Trophoblast cell (in vitro differentiated cells and primary cell): ENCODE measurements around the gene VTI1A.
A peak's percentile ranks its signal among the peaks of the same experiment; 100 is the strongest.

ENCODE experiments used
- DNase-seq, 2 donors: peaks; one replicate each; pipeline ENCODE4 v3.0.0-alpha.2; 2016
- H2AFZ ChIP-seq: 2 replicates; pipeline ENCODE4 v1.6.1; 2013; ENCODE audit warnings: low read length, moderate library complexity, mild to moderate bottlenecking; ENCODE audit not compliant: insufficient read depth, poor library complexity
- H2AK5ac ChIP-seq: 2 replicates; pipeline ENCODE4 v1.6.1; 2013; ENCODE audit warnings: mild to moderate bottlenecking, low read length
- H2BK120ac ChIP-seq: 2 replicates; pipeline ENCODE4 v1.6.1; 2013; ENCODE audit warnings: low read length, mild to moderate bottlenecking, moderate library complexity; ENCODE audit not compliant: insufficient read depth, poor library complexity
- H2BK12ac ChIP-seq: 2 replicates; pipeline ENCODE4 v1.6.1; 2013; ENCODE audit warnings: mild to moderate bottlenecking, low read length, moderate library complexity
- H2BK5ac ChIP-seq: 2 replicates; pipeline ENCODE4 v1.6.1; 2013; ENCODE audit warnings: low read length, low read depth, moderate library complexity, mild to moderate bottlenecking; ENCODE audit not compliant: poor library complexity
- H3K14ac ChIP-seq: 2 replicates; pipeline ENCODE4 v1.6.1; 2013; ENCODE audit warnings: mild to moderate bottlenecking, low read length
- H3K18ac ChIP-seq: 2 replicates; pipeline ENCODE4 v1.6.1; 2013; ENCODE audit warnings: mild to moderate bottlenecking, low read length
- H3K23ac ChIP-seq: 2 replicates; pipeline ENCODE4 v1.6.1; 2013; ENCODE audit warnings: low read length
- H3K27ac ChIP-seq: 2 replicates; pipeline ENCODE4 v1.5.1; 2013; ENCODE audit warnings: low read depth, mild to moderate bottlenecking, inconsistent platforms, low read length, moderate library complexity
- H3K27me3 ChIP-seq: 2 replicates; pipeline ENCODE4 v1.6.1; 2013; ENCODE audit warnings: inconsistent platforms, mild to moderate bottlenecking, low read length, moderate library complexity; ENCODE audit not compliant: insufficient read depth
- H3K36me3 ChIP-seq, 2 experiments: 1 replicate in 1 of 2; 2 replicates in 1 of 2; pipeline ENCODE4 v1.6.1; 2013; ENCODE audit warnings: low read length in 2 of 2, mild to moderate bottlenecking in 2 of 2, moderate library complexity in 1 of 2; ENCODE audit not compliant: insufficient read depth in 2 of 2, control insufficient read depth in 1 of 2
- H3K4ac ChIP-seq: 2 replicates; pipeline ENCODE4 v1.6.1; 2013; ENCODE audit warnings: low read depth, mild to moderate bottlenecking, low read length, moderate library complexity
- H3K4me1 ChIP-seq, 2 experiments: 1 replicate in 1 of 2; 2 replicates in 1 of 2; pipeline ENCODE4 v1.6.1; 2013; ENCODE audit warnings: low read length in 2 of 2, mild to moderate bottlenecking in 2 of 2, moderate library complexity in 1 of 2; ENCODE audit not compliant: insufficient read depth in 2 of 2, control insufficient read depth in 1 of 2
- H3K4me2 ChIP-seq: 2 replicates; pipeline ENCODE4 v1.6.1; 2013; ENCODE audit warnings: inconsistent platforms, mild to moderate bottlenecking, low read length, moderate library complexity
- H3K4me3 ChIP-seq: 2 replicates; pipeline ENCODE4 v1.5.1; 2013; ENCODE audit warnings: mild to moderate bottlenecking, low read depth, low read length, inconsistent platforms
- H3K79me1 ChIP-seq: one replicate; pipeline ENCODE4 v1.6.1; 2013; ENCODE audit warnings: low read length
- H3K79me2 ChIP-seq: 2 replicates; pipeline ENCODE4 v1.6.1; 2013; ENCODE audit warnings: low read length, mild to moderate bottlenecking; ENCODE audit not compliant: control insufficient read depth, insufficient read depth, poor library complexity
- H3K9ac ChIP-seq: 2 replicates; pipeline ENCODE4 v1.6.1; 2013; ENCODE audit warnings: mild to moderate bottlenecking, low read length
- H3K9me3 ChIP-seq: 2 replicates; pipeline ENCODE4 v1.6.1; 2013; ENCODE audit warnings: low read depth, mild to moderate bottlenecking, control low read depth, inconsistent platforms, low read length; ENCODE audit not compliant: insufficient read depth
- H4K12ac ChIP-seq: 2 replicates; pipeline ENCODE4 v1.6.1; 2013; ENCODE audit warnings: low read depth, mild to moderate bottlenecking, low read length, moderate library complexity
- H4K8ac ChIP-seq: 2 replicates; pipeline ENCODE4 v1.6.1; 2013; ENCODE audit warnings: low read depth, mild to moderate bottlenecking, low read length, moderate library complexity
- H4K91ac ChIP-seq: one replicate; pipeline ENCODE4 v1.6.1; 2013; ENCODE audit warnings: low read depth, mild to moderate bottlenecking, low read length, moderate library complexity
- WGBS: extraction: QIAGEN DNeasy Blood & Tissue Kit; methylation state at CpG from one replicate; pipeline ENCODE4 v1.1.7; 2013; ENCODE audit warnings: missing lambda C conversion rate; ENCODE audit not compliant: insufficient read length, insufficient coverage; ENCODE audit errors: extremely low coverage; 5-methylcytosine and 5-hydroxymethylcytosine counted together

The VTI1A gene

DNA sequence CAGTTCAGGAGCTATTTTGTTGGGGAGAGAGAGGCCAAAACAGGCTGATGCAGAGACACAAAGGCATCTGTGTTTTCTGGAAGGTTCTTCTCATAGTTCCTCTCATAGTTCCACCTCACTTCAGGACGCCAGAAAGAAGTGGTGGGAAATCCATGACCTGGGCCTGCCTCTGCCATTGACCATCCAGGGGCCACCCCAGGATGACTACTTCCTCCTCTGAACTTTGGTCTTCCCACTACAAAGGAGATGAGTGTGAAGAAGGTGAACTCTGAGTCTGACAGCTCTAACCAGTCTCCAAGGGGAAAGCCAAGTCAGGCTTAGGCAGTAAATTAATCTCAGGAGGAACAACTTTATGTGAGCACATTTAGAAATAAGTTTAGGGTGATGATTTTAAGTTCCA is 327.2 kb downstream of the VTI1A start:
- no peak overlapping the region for H2BK120ac ChIP-seq

GRCh38 chr10:112774798-112775197 is 327.8 kb downstream of the VTI1A start:
- H3K4me3 ChIP-seq = no peak overlapping the region
- H2BK12ac ChIP-seq = peak overlapping the region; percentile 1
- peaks cover 16% of the 10 kb centered on the region for H3K79me1 ChIP-seq
- H3K27me3 ChIP-seq = no peaks in the 10 kb centered on the region
- WGBS = no CpG with 5 or more reads among the region's 10 CpGs
- peaks cover 2% of the 10 kb centered on the region for H3K79me2 ChIP-seq
- H4K12ac ChIP-seq = no peak overlapping the region
- no peak overlapping the region for H3K18ac ChIP-seq
- H3K4me1 ChIP-seq = peaks cover 12 to 21% of the 10 kb centered on the region in 2 experiments
- no peak overlapping the region for H2BK5ac ChIP-seq
- H3K23ac ChIP-seq = no peak overlapping the region
- no peak overlapping the region for H2BK120ac ChIP-seq
- no peak overlapping the region for H3K4me2 ChIP-seq
- H4K91ac ChIP-seq = peak overlapping the region; percentile 4
- no peak overlapping the region for H4K8ac ChIP-seq
- H3K9ac ChIP-seq = peak overlapping the region; percentile 41
- peaks cover 0 to 2% of the 10 kb centered on the region in 2 experiments for H3K36me3 ChIP-seq
- H2AFZ ChIP-seq = no peak overlapping the region
- H3K9me3 ChIP-seq = no peaks in the 10 kb centered on the region
- no peak overlapping the region for H2AK5ac ChIP-seq
- no peak overlapping the region for H3K27ac ChIP-seq
- DNase-seq = peak in 1 of 2 donors; percentile 2
- no peak overlapping the region for H3K14ac ChIP-seq
- H3K4ac ChIP-seq = no peak overlapping the region

More for the DNA sequence above, 327.2 kb downstream of the VTI1A start:
- WGBS = no CpG with 5 or more reads among the region's 1 CpG
- Histone ChIP-seq H3K79me2 (peaks cover 2% of the 10 kb centered on the region), H3K4ac (no peak overlapping the region), H3K27ac (no peak overlapping the region), H3K4me2 (no peak overlapping the region), H3K18ac (no peak overlapping the region), H4K8ac (no peak overlapping the region), H3K79me1 (peaks cover 17% of the 10 kb centered on the region), H2AK5ac (peak overlapping the region; percentile 44), H2AFZ (no peak overlapping the region), H3K36me3 (peaks cover 0 to 2% of the 10 kb centered on the region in 2 experiments), H3K9ac (no peak overlapping the region), H3K14ac (peak overlapping the region; percentile 14), H3K9me3 (no peaks in the 10 kb centered on the region), H3K4me1 (peaks cover 17 to 27% of the 10 kb centered on the region in 2 experiments), H2BK5ac (no peak overlapping the region), H3K4me3 (no peak overlapping the region), H3K27me3 (no peaks in the 10 kb centered on the region), H2BK12ac (no peak overlapping the region), H4K12ac (no peak overlapping the region), H4K91ac (peak overlapping the region; percentile 45), H3K23ac (no peak overlapping the region)
- DNase-seq = no peak

DNA sequence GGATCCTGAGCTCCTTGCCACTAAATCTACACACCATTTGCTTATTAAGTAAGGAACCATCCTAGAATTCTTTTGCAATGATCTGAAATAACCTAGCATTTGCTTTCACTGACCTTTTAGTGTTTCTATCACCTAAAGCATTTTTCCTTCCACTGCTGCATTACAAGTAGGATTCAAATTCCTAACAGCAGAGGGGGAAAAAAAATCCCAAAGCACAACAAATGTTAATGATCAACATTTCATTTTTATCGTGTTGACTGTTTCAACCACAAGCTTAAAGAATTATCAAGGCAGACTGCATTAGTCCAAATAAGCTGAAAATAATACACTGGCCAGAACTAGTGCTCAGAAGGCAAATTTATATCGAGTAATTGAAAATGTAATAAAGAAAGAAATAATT is 328.4 kb downstream of the VTI1A start:
- peak in 1 of 2 donors; percentile 83 for DNase-seq
- no peak overlapping the region for H2BK12ac ChIP-seq
- no peak overlapping the region for H4K8ac ChIP-seq
- H3K9me3 ChIP-seq = no peaks in the 10 kb centered on the region
- H3K14ac ChIP-seq = no peak overlapping the region
- no peak overlapping the region for H2BK5ac ChIP-seq
- no peaks in the 10 kb centered on the region for H3K27me3 ChIP-seq
- H3K23ac ChIP-seq = no peak overlapping the region
- no peak overlapping the region for H2AK5ac ChIP-seq
- WGBS = no CpG with 5 or more reads among the region's 2 CpGs
- H3K79me1 ChIP-seq = peaks cover 14% of the 10 kb centered on the region
- no peak overlapping the region for H2BK120ac ChIP-seq
- H3K18ac ChIP-seq = no peak overlapping the region
- H3K4me1 ChIP-seq = peaks cover 12 to 21% of the 10 kb centered on the region in 2 experiments
- no peak overlapping the region for H3K4ac ChIP-seq
- H3K4me2 ChIP-seq = no peak overlapping the region
- peaks cover 2% of the 10 kb centered on the region for H3K79me2 ChIP-seq
- no peak overlapping the region for H3K9ac ChIP-seq
- H3K36me3 ChIP-seq = peaks cover 0 to 2% of the 10 kb centered on the region in 2 experiments
- no peak overlapping the region for H3K4me3 ChIP-seq
- H2AFZ ChIP-seq = no peak overlapping the region
- no peak overlapping the region for H4K12ac ChIP-seq
- H4K91ac ChIP-seq = no peak overlapping the region
- H3K27ac ChIP-seq = peak overlapping the region; percentile 45

DNA sequence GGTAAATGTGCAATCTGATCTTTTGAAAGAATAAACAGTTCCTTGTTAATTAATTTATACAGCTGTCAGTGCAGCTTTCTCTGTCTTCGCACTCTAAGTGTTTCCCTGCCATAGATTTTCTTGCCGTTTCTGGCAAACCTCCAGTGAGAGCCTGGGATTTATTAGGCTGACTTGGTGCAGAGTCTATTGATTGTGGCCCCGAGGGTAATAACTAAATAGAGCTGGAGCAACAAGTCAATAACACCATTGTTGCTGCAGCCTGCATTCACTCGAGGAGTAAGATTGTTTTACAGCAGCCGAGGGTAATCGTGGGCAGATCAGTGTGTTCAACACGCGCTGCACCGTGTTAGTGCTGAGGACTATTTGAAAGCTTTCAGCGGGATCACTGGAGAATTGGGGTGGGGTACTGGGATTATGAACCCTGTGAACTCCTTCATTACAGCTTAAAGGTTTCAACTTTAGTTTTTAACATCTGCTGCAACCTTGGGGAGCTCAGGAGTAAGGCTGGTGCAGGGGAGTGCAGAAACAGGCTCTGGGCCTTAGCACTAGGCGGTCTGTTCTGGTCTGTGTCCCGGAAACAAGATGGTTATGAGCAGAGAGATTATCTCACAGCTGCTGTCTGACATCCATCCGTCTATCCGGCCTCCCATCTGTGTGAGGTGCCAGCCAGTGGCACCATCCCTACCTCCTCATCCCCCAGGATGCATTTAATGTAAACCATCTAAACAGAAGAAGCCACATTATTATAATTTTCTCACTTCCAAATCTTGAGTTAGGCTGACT is 329.1 kb downstream of the VTI1A start:
- H3K79me1 ChIP-seq = peaks cover 12% of the 10 kb centered on the region
- H3K9me3 ChIP-seq = no peaks in the 10 kb centered on the region
- peak overlapping the region; percentile 65 for H4K91ac ChIP-seq

More for the DNA sequence above, 329.1 kb downstream of the VTI1A start:
- Histone ChIP-seq H4K12ac (no peak overlapping the region), H3K18ac (peak overlapping the region; percentile 74), H3K27ac (peak overlapping the region; percentile 45), H3K9ac (no peak overlapping the region), H3K36me3 (peaks cover 0 to 2% of the 10 kb centered on the region in 2 experiments), H4K8ac (peak overlapping the region; percentile 25), H2AK5ac (no peak overlapping the region), H3K4me1 (peaks cover 12 to 21% of the 10 kb centered on the region in 2 experiments), H3K23ac (no peak overlapping the region), H2AFZ (no peak overlapping the region), H3K4ac (no peak overlapping the region), H3K27me3 (no peaks in the 10 kb centered on the region), H2BK120ac (peak overlapping the region; percentile 30), H3K4me2 (peak overlapping the region; percentile 21), H3K14ac (peak overlapping the region; percentile 17), H2BK12ac (peak overlapping the region; percentile 29), H2BK5ac (peak overlapping the region; percentile 36), H3K4me3 (no peak overlapping the region), H3K79me2 (peaks cover 2% of the 10 kb centered on the region)
- WGBS = no CpG with 5 or more reads among the region's 14 CpGs
- no peak for DNase-seq
